ENCODE results near the gene EXOSC10. TPM values are rescaled to one million over a fixed set of nuclear protein-coding genes. Genes with fewer than 3 reads are reported as not detected.
A peak's percentile ranks its signal among the peaks of the same experiment; 100 is the strongest.

EXOSC10 gene
- total RNA-seq, 1 experiment from 2014 or later: 73.0 TPM

DNA sequence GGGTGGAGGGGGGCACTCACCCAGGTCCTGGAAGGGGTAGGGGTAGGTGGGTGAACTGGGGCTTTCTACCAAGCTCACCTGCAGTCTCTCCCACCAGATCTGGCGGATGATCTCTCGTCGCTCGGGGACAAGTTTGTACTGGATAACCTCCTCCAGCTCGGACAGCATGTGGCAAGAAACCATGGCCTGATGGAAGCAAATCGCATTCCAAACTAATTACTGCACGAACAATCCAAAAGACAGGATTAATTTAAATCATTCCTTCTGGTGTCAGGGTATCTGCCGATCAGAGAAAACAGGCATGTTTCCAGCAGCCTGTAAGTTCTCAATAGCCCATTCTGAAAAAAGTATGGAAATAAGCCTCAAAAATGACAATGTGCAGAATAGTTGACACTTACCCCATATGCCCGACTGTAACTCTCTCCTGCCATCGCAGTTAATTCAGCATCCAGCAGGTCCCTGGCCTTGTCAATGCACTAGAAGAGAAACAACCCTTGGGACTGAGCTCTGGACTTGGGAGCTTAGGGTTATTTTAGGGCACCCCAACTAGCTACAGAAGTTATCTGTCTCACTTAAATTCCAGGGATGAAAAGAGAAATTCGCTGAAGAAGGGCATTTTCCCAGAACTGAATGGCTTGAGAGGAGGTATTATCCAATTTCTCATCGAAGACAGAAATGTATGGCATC lies 45.0 kb upstream of the EXOSC10 start (continued):
- TF ChIP-seq, protein P1, sequence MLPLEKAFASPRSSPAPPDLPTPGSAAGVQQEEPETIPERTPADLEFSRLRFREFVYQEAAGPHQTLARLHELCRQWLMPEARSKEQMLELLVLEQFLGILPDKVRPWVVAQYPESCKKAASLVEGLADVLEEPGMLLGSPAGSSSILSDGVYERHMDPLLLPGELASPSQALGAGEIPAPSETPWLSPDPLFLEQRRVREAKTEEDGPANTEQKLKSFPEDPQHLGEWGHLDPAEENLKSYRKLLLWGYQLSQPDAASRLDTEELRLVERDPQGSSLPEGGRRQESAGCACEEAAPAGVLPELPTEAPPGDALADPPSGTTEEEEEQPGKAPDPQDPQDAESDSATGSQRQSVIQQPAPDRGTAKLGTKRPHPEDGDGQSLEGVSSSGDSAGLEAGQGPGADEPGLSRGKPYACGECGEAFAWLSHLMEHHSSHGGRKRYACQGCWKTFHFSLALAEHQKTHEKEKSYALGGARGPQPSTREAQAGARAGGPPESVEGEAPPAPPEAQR (CRISPR knock-in tag; IDR thresholded peaks at IDR 0.05): no peak
- TF ChIP-seq, protein P2, sequence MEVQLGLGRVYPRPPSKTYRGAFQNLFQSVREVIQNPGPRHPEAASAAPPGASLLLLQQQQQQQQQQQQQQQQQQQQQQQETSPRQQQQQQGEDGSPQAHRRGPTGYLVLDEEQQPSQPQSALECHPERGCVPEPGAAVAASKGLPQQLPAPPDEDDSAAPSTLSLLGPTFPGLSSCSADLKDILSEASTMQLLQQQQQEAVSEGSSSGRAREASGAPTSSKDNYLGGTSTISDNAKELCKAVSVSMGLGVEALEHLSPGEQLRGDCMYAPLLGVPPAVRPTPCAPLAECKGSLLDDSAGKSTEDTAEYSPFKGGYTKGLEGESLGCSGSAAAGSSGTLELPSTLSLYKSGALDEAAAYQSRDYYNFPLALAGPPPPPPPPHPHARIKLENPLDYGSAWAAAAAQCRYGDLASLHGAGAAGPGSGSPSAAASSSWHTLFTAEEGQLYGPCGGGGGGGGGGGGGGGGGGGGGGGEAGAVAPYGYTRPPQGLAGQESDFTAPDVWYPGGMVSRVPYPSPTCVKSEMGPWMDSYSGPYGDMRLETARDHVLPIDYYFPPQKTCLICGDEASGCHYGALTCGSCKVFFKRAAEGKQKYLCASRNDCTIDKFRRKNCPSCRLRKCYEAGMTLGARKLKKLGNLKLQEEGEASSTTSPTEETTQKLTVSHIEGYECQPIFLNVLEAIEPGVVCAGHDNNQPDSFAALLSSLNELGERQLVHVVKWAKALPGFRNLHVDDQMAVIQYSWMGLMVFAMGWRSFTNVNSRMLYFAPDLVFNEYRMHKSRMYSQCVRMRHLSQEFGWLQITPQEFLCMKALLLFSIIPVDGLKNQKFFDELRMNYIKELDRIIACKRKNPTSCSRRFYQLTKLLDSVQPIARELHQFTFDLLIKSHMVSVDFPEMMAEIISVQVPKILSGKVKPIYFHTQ (CRISPR knock-in tag; IDR thresholded peaks at IDR 0.05): no peak
- TF ChIP-seq, protein P3, sequence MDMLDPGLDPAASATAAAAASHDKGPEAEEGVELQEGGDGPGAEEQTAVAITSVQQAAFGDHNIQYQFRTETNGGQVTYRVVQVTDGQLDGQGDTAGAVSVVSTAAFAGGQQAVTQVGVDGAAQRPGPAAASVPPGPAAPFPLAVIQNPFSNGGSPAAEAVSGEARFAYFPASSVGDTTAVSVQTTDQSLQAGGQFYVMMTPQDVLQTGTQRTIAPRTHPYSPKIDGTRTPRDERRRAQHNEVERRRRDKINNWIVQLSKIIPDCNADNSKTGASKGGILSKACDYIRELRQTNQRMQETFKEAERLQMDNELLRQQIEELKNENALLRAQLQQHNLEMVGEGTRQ (CRISPR knock-in tag; IDR thresholded peaks at IDR 0.05): no peak
- TF ChIP-seq ZNF416 (CRISPR knock-in tag; IDR thresholded peaks at IDR 0.05) (no peak), MYBL2 (CRISPR knock-in tag; IDR thresholded peaks at IDR 0.05) (no peak), RELA (CRISPR knock-in tag; IDR thresholded peaks at IDR 0.05; ENCODE audit: borderline replicate concordance) (no peak), TEAD4 (CRISPR knock-in tag; IDR thresholded peaks at IDR 0.05) (no peak), ZNF396 (CRISPR knock-in tag; IDR thresholded peaks at IDR 0.05; ENCODE audit: borderline replicate concordance) (no peak)
- TF ChIP-seq, protein P4, sequence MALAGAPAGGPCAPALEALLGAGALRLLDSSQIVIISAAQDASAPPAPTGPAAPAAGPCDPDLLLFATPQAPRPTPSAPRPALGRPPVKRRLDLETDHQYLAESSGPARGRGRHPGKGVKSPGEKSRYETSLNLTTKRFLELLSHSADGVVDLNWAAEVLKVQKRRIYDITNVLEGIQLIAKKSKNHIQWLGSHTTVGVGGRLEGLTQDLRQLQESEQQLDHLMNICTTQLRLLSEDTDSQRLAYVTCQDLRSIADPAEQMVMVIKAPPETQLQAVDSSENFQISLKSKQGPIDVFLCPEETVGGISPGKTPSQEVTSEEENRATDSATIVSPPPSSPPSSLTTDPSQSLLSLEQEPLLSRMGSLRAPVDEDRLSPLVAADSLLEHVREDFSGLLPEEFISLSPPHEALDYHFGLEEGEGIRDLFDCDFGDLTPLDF (CRISPR knock-in tag; IDR thresholded peaks at IDR 0.05): no peak
- TF ChIP-seq, protein P5, sequence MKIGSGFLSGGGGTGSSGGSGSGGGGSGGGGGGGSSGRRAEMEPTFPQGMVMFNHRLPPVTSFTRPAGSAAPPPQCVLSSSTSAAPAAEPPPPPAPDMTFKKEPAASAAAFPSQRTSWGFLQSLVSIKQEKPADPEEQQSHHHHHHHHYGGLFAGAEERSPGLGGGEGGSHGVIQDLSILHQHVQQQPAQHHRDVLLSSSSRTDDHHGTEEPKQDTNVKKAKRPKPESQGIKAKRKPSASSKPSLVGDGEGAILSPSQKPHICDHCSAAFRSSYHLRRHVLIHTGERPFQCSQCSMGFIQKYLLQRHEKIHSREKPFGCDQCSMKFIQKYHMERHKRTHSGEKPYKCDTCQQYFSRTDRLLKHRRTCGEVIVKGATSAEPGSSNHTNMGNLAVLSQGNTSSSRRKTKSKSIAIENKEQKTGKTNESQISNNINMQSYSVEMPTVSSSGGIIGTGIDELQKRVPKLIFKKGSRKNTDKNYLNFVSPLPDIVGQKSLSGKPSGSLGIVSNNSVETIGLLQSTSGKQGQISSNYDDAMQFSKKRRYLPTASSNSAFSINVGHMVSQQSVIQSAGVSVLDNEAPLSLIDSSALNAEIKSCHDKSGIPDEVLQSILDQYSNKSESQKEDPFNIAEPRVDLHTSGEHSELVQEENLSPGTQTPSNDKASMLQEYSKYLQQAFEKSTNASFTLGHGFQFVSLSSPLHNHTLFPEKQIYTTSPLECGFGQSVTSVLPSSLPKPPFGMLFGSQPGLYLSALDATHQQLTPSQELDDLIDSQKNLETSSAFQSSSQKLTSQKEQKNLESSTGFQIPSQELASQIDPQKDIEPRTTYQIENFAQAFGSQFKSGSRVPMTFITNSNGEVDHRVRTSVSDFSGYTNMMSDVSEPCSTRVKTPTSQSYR (CRISPR knock-in tag; IDR thresholded peaks at IDR 0.05): no peak

DNA sequence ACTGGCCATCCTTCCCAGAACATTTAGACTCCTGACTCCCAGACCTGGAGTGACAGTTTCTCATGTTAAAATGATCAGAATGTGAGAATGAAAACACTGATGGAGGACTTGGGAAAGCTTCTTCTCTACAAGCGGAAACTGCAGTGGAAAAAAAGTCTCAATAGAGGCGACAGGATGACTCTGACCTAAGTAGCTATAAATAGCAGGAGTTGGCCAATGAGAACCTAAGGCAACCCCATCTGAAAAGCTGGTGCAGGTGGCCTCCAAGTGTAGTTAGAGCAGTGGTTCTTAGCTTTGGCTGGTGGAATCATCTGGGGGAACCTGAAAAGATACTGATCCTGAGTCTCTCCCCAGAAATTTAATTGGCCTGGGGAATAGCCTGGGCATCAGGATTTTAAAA lies 44.2 kb upstream of the EXOSC10 start:
- Mint-ChIP-seq H3K27me3 (ENCODE audit: low read depth) (no peaks in the 10 kb centered on the region), H3K4me1 (peaks cover 12% of the 10 kb centered on the region), H3K36me3 (peaks cover 37% of the 10 kb centered on the region), H3K9me3 (no peaks in the 10 kb centered on the region), H3K4me3 (no peak overlapping the region), H3K27ac (peak overlapping the region; percentile 22; the same call in 1 of the 2 replicates)
- no peak for DNase-seq (ENCODE audit: low spot score)
- no peak for ATAC-seq
- CTCF ChIA-PET: no interaction called here
- POLR2A ChIA-PET: no interaction called here
- TF ChIP-seq, protein P6, sequence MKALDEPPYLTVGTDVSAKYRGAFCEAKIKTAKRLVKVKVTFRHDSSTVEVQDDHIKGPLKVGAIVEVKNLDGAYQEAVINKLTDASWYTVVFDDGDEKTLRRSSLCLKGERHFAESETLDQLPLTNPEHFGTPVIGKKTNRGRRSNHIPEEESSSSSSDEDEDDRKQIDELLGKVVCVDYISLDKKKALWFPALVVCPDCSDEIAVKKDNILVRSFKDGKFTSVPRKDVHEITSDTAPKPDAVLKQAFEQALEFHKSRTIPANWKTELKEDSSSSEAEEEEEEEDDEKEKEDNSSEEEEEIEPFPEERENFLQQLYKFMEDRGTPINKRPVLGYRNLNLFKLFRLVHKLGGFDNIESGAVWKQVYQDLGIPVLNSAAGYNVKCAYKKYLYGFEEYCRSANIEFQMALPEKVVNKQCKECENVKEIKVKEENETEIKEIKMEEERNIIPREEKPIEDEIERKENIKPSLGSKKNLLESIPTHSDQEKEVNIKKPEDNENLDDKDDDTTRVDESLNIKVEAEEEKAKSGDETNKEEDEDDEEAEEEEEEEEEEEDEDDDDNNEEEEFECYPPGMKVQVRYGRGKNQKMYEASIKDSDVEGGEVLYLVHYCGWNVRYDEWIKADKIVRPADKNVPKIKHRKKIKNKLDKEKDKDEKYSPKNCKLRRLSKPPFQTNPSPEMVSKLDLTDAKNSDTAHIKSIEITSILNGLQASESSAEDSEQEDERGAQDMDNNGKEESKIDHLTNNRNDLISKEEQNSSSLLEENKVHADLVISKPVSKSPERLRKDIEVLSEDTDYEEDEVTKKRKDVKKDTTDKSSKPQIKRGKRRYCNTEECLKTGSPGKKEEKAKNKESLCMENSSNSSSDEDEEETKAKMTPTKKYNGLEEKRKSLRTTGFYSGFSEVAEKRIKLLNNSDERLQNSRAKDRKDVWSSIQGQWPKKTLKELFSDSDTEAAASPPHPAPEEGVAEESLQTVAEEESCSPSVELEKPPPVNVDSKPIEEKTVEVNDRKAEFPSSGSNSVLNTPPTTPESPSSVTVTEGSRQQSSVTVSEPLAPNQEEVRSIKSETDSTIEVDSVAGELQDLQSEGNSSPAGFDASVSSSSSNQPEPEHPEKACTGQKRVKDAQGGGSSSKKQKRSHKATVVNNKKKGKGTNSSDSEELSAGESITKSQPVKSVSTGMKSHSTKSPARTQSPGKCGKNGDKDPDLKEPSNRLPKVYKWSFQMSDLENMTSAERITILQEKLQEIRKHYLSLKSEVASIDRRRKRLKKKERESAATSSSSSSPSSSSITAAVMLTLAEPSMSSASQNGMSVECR (CRISPR knock-in tag; IDR thresholded peaks at IDR 0.05; ENCODE audit: borderline replicate concordance): no peak
- no peak for TF ChIP-seq TCF7 (CRISPR knock-in tag; IDR thresholded peaks at IDR 0.05; ENCODE audit: low read depth)
- TF ChIP-seq GRHL2 (CRISPR knock-in tag; IDR thresholded peaks at IDR 0.05; ENCODE audit: insufficient replicate concordance, severe bottlenecking): no peak
- no peak for TF ChIP-seq ZNF232 (CRISPR knock-in tag; IDR thresholded peaks at IDR 0.05)
- TF ChIP-seq, protein P7, sequence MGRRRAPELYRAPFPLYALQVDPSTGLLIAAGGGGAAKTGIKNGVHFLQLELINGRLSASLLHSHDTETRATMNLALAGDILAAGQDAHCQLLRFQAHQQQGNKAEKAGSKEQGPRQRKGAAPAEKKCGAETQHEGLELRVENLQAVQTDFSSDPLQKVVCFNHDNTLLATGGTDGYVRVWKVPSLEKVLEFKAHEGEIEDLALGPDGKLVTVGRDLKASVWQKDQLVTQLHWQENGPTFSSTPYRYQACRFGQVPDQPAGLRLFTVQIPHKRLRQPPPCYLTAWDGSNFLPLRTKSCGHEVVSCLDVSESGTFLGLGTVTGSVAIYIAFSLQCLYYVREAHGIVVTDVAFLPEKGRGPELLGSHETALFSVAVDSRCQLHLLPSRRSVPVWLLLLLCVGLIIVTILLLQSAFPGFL (CRISPR knock-in tag; IDR thresholded peaks at IDR 0.05; ENCODE audit: borderline replicate concordance): no peak
- no peak for TF ChIP-seq CREB1 (CRISPR knock-in tag; IDR thresholded peaks at IDR 0.05)
- no peak for TF ChIP-seq ZBTB21 (CRISPR knock-in tag; IDR thresholded peaks at IDR 0.05; ENCODE audit: borderline replicate concordance)
- TF ChIP-seq, protein P8, sequence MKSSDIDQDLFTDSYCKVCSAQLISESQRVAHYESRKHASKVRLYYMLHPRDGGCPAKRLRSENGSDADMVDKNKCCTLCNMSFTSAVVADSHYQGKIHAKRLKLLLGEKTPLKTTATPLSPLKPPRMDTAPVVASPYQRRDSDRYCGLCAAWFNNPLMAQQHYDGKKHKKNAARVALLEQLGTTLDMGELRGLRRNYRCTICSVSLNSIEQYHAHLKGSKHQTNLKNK (CRISPR knock-in tag; IDR thresholded peaks at IDR 0.05): no peak
- no peak for TF ChIP-seq GTF2I (CRISPR knock-in tag; conservative IDR thresholded peaks at IDR 0.05)
- TF ChIP-seq KAT7 (CRISPR knock-in tag; IDR thresholded peaks at IDR 0.05; ENCODE audit: borderline replicate concordance): no peak
